ENCODE data around the gene ZNF37A.
"Not testable (repeated sequence)": the region's sequence is repeated elsewhere in the genome, so short reads cannot be mapped to it uniquely, and the experiment has no call there.

The ZNF37A gene

DNA sequence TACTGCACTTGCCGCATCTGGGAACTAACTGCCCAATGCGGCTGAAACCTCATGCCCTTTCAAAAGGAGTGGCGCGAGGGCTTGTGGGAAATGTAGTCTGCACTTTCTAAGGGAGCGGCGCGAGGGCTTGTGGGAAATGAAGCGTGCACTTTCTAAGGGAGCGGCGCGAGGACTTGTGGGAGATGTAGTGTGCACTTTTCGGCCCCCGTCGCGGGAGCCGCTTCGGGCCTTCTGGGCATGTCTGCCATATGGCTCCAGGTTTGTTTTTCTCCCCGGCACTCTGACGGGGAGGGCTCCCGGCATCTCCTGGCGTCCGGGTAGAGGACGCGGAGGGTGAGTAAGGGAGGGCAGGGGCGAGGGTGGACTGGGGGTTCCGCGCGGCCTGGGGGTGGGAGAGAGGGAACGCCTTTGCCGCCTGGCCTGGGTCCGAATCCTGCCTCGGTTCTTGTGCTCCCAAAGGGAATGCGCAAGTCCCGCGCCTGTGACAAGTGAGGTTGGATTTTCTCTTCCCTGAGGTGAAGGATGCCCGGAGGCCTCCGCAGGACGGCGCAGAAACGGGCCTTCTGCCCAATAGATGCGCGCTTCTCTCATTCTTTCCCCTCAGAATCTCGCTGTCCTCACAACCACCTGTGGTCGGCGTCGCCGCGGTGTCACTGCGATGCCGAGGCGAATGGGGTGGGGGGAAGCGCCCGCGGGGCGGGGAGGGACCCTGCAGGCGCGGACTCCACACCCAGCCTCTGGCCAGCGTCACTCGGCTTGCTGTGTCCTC lies at the start of gene ZNF37A:
TSS of gene ZNF37A (plus strand) at position 180 of the 769 bp plus-strand sequence. CDS start 2,281 bp downstream, outside the sequence.
- H3K4me3 ChIP-seq (ENCODE audit: low read depth, low read length): peak within 1 kb of the TSS; percentile 87
- in situ Hi-C loops (cut with HindIII; ENCODE audit: low sequenced_read_pairs): no loop called here
- peak; percentile 98 for DNase-seq (ENCODE audit: low read depth, low spot score)
- no peak for TF ChIP-seq CTCF (IDR thresholded peaks at IDR 0.05; ENCODE audit: low read depth, low read length)

- in situ Hi-C loops (cut with HindIII; ENCODE audit: low sequenced_read_pairs): no loop called here
- TF ChIP-seq CTCF (IDR thresholded peaks at IDR 0.05; ENCODE audit: low read depth, low read length): no peak
Measured at GRCh38 chr10:38045129-38045528, 49.0 kb upstream of the ZNF37A start.

DNA sequence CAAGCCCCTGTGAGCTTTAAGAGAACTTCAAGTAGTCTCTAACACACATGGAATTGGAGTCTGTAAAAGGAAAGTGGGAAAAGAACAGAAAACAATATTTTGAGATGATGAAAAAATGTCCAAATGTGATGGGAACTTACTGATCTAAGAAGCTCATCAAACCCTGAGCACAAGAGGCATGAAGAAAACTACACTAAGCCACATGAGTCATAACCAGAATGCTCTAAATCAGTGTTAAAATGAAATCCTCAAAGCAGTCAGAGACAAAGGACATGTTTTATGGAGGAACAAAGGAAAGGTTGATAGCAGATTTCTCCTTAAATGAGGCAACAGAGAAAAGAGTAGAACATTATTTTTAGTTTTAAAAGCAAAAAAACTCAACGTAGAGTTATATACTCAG lies 46.5 kb upstream of the ZNF37A start:
- TF ChIP-seq CTCF (IDR thresholded peaks at IDR 0.05; ENCODE audit: low read depth, low read length): no peak
- no peak for DNase-seq (ENCODE audit: low read depth, low spot score)
- no peak overlapping the region for H3K4me3 ChIP-seq (ENCODE audit: low read depth, low read length)
- in situ Hi-C loops (cut with HindIII; ENCODE audit: low sequenced_read_pairs): no loop called here

More at GRCh38 chr10:38045129-38045528, 49.0 kb upstream of the ZNF37A start:
- DNase-seq (ENCODE audit: low read depth, low spot score): no peak
- H3K4me3 ChIP-seq (ENCODE audit: low read depth, low read length): no peak overlapping the region

DNA sequence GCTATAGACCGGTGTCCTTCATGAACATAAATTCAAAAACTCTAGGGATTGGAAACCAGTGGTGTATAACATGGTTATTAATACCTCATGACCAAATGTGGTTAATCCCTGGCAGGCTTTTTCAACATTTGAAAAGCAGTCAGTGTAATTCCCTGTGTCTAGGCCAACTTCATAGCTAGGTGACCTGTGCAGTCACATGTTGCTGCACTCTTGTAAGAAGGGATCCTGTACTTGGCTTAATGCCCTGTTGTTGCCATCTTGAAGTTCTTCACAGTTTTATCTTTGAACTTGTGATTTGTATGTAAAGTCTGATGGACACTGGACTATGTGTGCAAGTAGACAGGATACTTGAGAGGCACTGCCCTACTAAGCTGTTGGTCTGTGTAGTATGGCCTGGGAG lies 43.9 kb upstream of the ZNF37A start:
- DNase-seq (ENCODE audit: low read depth, low spot score): no peak
- H3K4me3 ChIP-seq (ENCODE audit: low read depth, low read length): no peak overlapping the region

GRCh38 chr10:38054361-38054797 lies 39.8 kb upstream of the ZNF37A start:
- TF ChIP-seq CTCF (IDR thresholded peaks at IDR 0.05; ENCODE audit: low read depth, low read length): no peak
- H3K4me3 ChIP-seq (ENCODE audit: low read depth, low read length): no peak overlapping the region
- peak; percentile 36 for DNase-seq (ENCODE audit: low read depth, low spot score)
- in situ Hi-C loops (cut with HindIII; ENCODE audit: low sequenced_read_pairs): no loop called here

More for the DNA sequence above, 43.9 kb upstream of the ZNF37A start:
- in situ Hi-C loops (cut with HindIII; ENCODE audit: low sequenced_read_pairs): no loop called here
- TF ChIP-seq CTCF (IDR thresholded peaks at IDR 0.05; ENCODE audit: low read depth, low read length): no peak

DNA sequence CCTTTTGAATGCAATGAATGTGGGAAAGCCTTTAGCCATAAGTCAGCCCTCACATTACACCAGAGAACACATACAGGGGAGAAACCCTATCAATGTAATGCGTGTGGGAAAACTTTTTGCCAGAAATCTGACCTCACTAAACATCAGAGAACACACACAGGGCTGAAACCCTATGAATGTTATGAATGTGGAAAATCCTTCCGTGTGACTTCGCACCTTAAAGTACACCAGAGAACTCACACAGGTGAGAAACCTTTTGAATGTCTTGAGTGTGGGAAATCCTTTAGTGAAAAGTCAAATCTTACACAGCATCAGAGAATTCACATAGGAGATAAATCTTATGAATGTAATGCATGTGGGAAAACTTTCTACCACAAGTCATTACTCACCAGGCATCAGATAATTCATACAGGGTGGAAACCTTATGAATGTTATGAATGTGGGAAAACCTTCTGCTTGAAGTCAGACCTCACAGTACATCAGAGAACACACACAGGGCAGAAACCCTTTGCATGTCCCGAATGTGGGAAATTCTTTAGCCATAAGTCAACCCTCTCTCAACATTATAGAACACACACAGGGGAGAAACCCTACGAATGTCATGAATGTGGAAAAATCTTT lies 38.8 kb upstream of the ZNF37A start:
- DNase-seq (ENCODE audit: low read depth, low spot score): peak; percentile 23
- H3K4me3 ChIP-seq (ENCODE audit: low read depth, low read length); in situ Hi-C loops (cut with HindIII; ENCODE audit: low sequenced_read_pairs): not testable (repeated sequence)

- DNase-seq (ENCODE audit: low read depth, low spot score): peak; percentile 37
- H3K4me3 ChIP-seq (ENCODE audit: low read depth, low read length); in situ Hi-C loops (cut with HindIII; ENCODE audit: low sequenced_read_pairs): not testable (repeated sequence)
Measured at GRCh38 chr10:38069663-38070062, 24.5 kb upstream of the ZNF37A start.
